ENCODE results near the gene KIAA0232. TPM values are rescaled to one million over a fixed set of nuclear protein-coding genes. Genes with fewer than 3 reads are reported as not detected.

Gene KIAA0232
- total and polyA plus RNA-seq, 4 donors, result 8.9 to 34.4 (median 18.5) TPM

DNA sequence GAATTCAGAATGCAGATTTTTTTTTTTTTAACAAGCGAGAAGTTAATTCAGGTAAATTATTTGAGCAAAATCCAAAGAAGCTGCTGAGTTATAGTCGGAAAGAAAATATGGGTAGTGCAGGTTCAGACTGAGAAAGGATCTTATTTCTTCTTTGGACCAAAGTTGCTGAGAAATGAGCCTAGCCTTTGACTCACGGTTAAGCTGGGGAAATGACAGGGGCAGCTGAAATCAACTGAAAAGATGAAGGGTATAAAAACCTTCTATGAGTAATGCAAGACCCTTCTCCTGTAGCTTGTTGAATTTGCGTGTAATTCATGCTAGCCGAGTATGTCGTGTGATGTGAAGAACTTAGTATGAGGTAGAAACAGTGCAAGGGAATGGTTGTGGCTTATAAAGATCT, 63.0 kb downstream of the KIAA0232 start:
- H3K27me3 ChIP-seq (ENCODE audit: control insufficient read depth in 4 of 4, insufficient read depth in 4 of 4, low read length in 3 of 4), result no peaks in the 10 kb centered on the region
- DNase-seq (ENCODE audit: low spot score), result no peak
- no peaks in the 10 kb centered on the region for H3K9me3 ChIP-seq (ENCODE audit: control insufficient read depth in 4 of 4, low read length in 3 of 4)
- no peak overlapping the region for H3K9ac ChIP-seq (ENCODE audit: low read depth in 1 of 2, low read length in 2 of 2)
- H3K4me3 ChIP-seq (ENCODE audit: low read depth in 1 of 3, low read length in 3 of 3), result no peak overlapping the region
- TF ChIP-seq JUND (IDR thresholded peaks at IDR 0.05) (no peak), HNF4G (IDR thresholded peaks at IDR 0.05) (no peak), RXRA (IDR thresholded peaks at IDR 0.05) (no peak)
- TF ChIP-seq, protein P1, sequence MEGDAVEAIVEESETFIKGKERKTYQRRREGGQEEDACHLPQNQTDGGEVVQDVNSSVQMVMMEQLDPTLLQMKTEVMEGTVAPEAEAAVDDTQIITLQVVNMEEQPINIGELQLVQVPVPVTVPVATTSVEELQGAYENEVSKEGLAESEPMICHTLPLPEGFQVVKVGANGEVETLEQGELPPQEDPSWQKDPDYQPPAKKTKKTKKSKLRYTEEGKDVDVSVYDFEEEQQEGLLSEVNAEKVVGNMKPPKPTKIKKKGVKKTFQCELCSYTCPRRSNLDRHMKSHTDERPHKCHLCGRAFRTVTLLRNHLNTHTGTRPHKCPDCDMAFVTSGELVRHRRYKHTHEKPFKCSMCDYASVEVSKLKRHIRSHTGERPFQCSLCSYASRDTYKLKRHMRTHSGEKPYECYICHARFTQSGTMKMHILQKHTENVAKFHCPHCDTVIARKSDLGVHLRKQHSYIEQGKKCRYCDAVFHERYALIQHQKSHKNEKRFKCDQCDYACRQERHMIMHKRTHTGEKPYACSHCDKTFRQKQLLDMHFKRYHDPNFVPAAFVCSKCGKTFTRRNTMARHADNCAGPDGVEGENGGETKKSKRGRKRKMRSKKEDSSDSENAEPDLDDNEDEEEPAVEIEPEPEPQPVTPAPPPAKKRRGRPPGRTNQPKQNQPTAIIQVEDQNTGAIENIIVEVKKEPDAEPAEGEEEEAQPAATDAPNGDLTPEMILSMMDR (IDR thresholded peaks at IDR 0.05; ENCODE audit: low read depth, low read length, missing input control), result no peak
- TF ChIP-seq, protein P2, sequence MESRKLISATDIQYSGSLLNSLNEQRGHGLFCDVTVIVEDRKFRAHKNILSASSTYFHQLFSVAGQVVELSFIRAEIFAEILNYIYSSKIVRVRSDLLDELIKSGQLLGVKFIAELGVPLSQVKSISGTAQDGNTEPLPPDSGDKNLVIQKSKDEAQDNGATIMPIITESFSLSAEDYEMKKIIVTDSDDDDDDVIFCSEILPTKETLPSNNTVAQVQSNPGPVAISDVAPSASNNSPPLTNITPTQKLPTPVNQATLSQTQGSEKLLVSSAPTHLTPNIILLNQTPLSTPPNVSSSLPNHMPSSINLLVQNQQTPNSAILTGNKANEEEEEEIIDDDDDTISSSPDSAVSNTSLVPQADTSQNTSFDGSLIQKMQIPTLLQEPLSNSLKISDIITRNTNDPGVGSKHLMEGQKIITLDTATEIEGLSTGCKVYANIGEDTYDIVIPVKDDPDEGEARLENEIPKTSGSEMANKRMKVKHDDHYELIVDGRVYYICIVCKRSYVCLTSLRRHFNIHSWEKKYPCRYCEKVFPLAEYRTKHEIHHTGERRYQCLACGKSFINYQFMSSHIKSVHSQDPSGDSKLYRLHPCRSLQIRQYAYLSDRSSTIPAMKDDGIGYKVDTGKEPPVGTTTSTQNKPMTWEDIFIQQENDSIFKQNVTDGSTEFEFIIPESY (IDR thresholded peaks at IDR 0.05), result no peak
- peaks cover 5 to 16% (median 7%) of the 10 kb centered on the region in 4 donors for H3K36me3 ChIP-seq (ENCODE audit: control insufficient read depth in 4 of 4, insufficient read depth in 3 of 4, low read depth in 1 of 4, low read length in 3 of 4)
- WGBS, result 96% methylated on average over 6 of the region's 6 CpGs
- H3K4me1 ChIP-seq (ENCODE audit: control insufficient read depth in 4 of 4, insufficient read depth in 4 of 4, low read length in 3 of 4), result peaks cover 0 to 4% (median 0%) of the 10 kb centered on the region in 4 donors
- no peak overlapping the region for H3K27ac ChIP-seq (ENCODE audit: low read depth in 1 of 2, low read length in 2 of 2)

DNA sequence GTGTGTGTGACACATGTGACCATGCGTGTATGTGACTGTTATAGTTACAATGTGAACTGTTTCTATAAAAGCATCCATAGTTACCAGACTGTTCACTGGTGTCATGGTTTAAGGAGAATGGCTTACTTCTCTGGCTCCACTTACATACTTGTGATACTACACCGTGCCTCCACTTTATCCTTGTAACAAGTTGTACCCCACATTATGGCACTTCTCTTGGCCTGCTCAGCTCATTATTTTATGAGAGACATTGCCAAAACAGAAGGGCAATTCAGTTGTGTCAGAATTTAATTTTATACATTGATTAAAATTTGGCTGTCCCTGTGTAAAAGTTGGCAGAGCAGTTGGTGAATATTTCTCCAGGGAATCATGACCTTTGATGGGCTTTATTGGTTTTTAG, 64.7 kb downstream of the KIAA0232 start:
- Histone ChIP-seq H3K27me3 (ENCODE audit: control insufficient read depth in 4 of 4, insufficient read depth in 4 of 4, low read length in 3 of 4) (no peaks in the 10 kb centered on the region), H3K9ac (ENCODE audit: low read depth in 1 of 2, low read length in 2 of 2) (no peak overlapping the region), H3K9me3 (ENCODE audit: control insufficient read depth in 4 of 4, low read length in 3 of 4) (peaks cover 0 to 2% (median 0%) of the 10 kb centered on the region in 4 donors), H3K4me1 (ENCODE audit: control insufficient read depth in 4 of 4, insufficient read depth in 4 of 4, low read length in 3 of 4) (peaks cover 0 to 4% (median 0%) of the 10 kb centered on the region in 4 donors), H3K4me3 (ENCODE audit: low read depth in 1 of 3, low read length in 3 of 3) (no peak overlapping the region), H3K27ac (ENCODE audit: low read depth in 1 of 2, low read length in 2 of 2) (no peak overlapping the region), H3K36me3 (ENCODE audit: control insufficient read depth in 4 of 4, insufficient read depth in 3 of 4, low read depth in 1 of 4, low read length in 3 of 4) (peaks cover 5 to 15% (median 7%) of the 10 kb centered on the region in 4 donors)
- TF ChIP-seq, protein P3, sequence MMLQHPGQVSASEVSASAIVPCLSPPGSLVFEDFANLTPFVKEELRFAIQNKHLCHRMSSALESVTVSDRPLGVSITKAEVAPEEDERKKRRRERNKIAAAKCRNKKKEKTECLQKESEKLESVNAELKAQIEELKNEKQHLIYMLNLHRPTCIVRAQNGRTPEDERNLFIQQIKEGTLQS (IDR thresholded peaks at IDR 0.05), result no peak
- no peak for TF ChIP-seq HNF4G (IDR thresholded peaks at IDR 0.05)
- no peak for TF ChIP-seq EGR1 (IDR thresholded peaks at IDR 0.05; ENCODE audit: low read depth in 2 of 2)
- TF ChIP-seq, protein P4, sequence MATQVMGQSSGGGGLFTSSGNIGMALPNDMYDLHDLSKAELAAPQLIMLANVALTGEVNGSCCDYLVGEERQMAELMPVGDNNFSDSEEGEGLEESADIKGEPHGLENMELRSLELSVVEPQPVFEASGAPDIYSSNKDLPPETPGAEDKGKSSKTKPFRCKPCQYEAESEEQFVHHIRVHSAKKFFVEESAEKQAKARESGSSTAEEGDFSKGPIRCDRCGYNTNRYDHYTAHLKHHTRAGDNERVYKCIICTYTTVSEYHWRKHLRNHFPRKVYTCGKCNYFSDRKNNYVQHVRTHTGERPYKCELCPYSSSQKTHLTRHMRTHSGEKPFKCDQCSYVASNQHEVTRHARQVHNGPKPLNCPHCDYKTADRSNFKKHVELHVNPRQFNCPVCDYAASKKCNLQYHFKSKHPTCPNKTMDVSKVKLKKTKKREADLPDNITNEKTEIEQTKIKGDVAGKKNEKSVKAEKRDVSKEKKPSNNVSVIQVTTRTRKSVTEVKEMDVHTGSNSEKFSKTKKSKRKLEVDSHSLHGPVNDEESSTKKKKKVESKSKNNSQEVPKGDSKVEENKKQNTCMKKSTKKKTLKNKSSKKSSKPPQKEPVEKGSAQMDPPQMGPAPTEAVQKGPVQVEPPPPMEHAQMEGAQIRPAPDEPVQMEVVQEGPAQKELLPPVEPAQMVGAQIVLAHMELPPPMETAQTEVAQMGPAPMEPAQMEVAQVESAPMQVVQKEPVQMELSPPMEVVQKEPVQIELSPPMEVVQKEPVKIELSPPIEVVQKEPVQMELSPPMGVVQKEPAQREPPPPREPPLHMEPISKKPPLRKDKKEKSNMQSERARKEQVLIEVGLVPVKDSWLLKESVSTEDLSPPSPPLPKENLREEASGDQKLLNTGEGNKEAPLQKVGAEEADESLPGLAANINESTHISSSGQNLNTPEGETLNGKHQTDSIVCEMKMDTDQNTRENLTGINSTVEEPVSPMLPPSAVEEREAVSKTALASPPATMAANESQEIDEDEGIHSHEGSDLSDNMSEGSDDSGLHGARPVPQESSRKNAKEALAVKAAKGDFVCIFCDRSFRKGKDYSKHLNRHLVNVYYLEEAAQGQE (IDR thresholded peaks at IDR 0.05), result no peak
- TF ChIP-seq HNF4A (conservative IDR thresholded peaks at IDR 0.05), result no peak
- TF ChIP-seq RXRA (IDR thresholded peaks at IDR 0.05), result no peak
- 48% methylated on average over 2 of the region's 2 CpGs for WGBS
- DNase-seq (ENCODE audit: low spot score), result no peak
